Neural progenitor cell (in vitro differentiated cells): ENCODE results near the gene TXNRD3. TPM values are rescaled to one million over a fixed set of nuclear protein-coding genes. Genes with fewer than 3 reads are reported as not detected.

Experiments used
- DNase-seq: peaks from one replicate; pipeline ENCODE4 v3.0.0-alpha.2; 2016; ENCODE audit warnings: low spot score
- H2AFZ ChIP-seq: fragments of 200-600 bp; sonication (generic); replicated peaks from 2 replicates; pipeline ENCODE4 v1.6.1; 2016; ENCODE audit warnings: antibody characterized with exemption
- H3F3A ChIP-seq: fragments of 200-600 bp; sonication (generic); 2 replicates; pipeline ENCODE4 v1.6.1; 2016; ENCODE audit warnings: antibody characterized with exemption, low read depth
- H3K27ac ChIP-seq: fragments of 200-600 bp; sonication (generic); 2 replicates; pipeline ENCODE4 v1.5.1; 2016; ENCODE audit warnings: mild to moderate bottlenecking
- H3K27me3 ChIP-seq: fragments of 200-600 bp; sonication (generic); 2 replicates; pipeline ENCODE4 v1.6.1; 2016; ENCODE audit warnings: mild to moderate bottlenecking, moderate library complexity
- H3K36me3 ChIP-seq: fragments of 200-600 bp; sonication (generic); 2 replicates; pipeline ENCODE4 v1.5.1; 2016
- H3K4me1 ChIP-seq: fragments of 200-600 bp; sonication (generic); 2 replicates; pipeline ENCODE4 v1.6.1; 2016; ENCODE audit warnings: mixed run types
- H3K4me2 ChIP-seq: fragments of 200-600 bp; sonication (generic); 2 replicates; pipeline ENCODE4 v1.6.1; 2016
- H3K4me3 ChIP-seq: fragments of 200-600 bp; sonication (generic); 2 replicates; pipeline ENCODE4 v1.5.1; 2016
- H3K79me2 ChIP-seq: fragments of 200-600 bp; sonication (generic); 2 replicates; pipeline ENCODE4 v1.6.1; 2016; ENCODE audit warnings: low read depth
- H3K9ac ChIP-seq: fragments of 200-600 bp; sonication (generic); 2 replicates; pipeline ENCODE4 v1.6.1; 2016
- H3K9me3 ChIP-seq: fragments of 200-600 bp; sonication (generic); 2 replicates; pipeline ENCODE4 v1.5.1; 2016; ENCODE audit warnings: low read depth
- H4K20me1 ChIP-seq: fragments of 200-600 bp; sonication (generic); 2 replicates; pipeline ENCODE4 v1.6.1; 2016; ENCODE audit warnings: low read depth
- H3K27ac Mint-ChIP-seq: 3 replicates; pipeline ENCODE4 v1.8.0; 2021; ENCODE audit warnings: mixed read lengths
- H3K27me3 Mint-ChIP-seq: 2 replicates; pipeline ENCODE4 v1.8.0; 2022; ENCODE audit warnings: low read depth, mild to moderate bottlenecking, inconsistent platforms, moderate library complexity, mixed read lengths; ENCODE audit not compliant: insufficient read depth
- H3K36me3 Mint-ChIP-seq: 3 replicates; pipeline ENCODE4 v1.8.0; 2021; ENCODE audit warnings: mixed read lengths
- H3K4me1 Mint-ChIP-seq: 3 replicates; pipeline ENCODE4 v1.8.0; 2021; ENCODE audit warnings: mixed read lengths
- H3K4me3 Mint-ChIP-seq: 3 replicates; pipeline ENCODE4 v1.8.0; 2021; ENCODE audit warnings: mild to moderate bottlenecking, moderate library complexity, mixed read lengths
- H3K9me3 Mint-ChIP-seq: 3 replicates; pipeline ENCODE4 v1.8.0; 2020; ENCODE audit warnings: mixed read lengths
- EZH2 ChIP-seq: fragments of 200-600 bp; sonication (generic); IDR thresholded peaks from 2 replicates; pipeline ENCODE4 v1.6.1; 2017; ENCODE audit warnings: antibody characterized with exemption, mild to moderate bottlenecking, moderate library complexity
- EZH2phosphoT487 ChIP-seq: fragments of 200-600 bp; sonication (generic); IDR thresholded peaks from 2 replicates; pipeline ENCODE4 v1.6.1; 2017; ENCODE audit warnings: antibody characterized with exemption
- total RNA-seq: library from RNA; depleted of rRNA; stranded (reverse); fragments of >200 nt; gene quantifications from 2 replicates; pipeline ENCODE4 v1.2.3, GENCODE V29; 2015; ENCODE audit warnings: low replicate concordance
- TF ChIP-seq, protein P1 (sequence below): fragments of 200-600 bp; sonication (generic); IDR thresholded peaks from 2 replicates; pipeline ENCODE4 v1.5.1; 2017; ENCODE audit warnings: antibody characterized with exemption, mild to moderate bottlenecking

The TXNRD3 gene
- total RNA-seq, 1 donor from 2014 or later: 10.3 TPM

DNA sequence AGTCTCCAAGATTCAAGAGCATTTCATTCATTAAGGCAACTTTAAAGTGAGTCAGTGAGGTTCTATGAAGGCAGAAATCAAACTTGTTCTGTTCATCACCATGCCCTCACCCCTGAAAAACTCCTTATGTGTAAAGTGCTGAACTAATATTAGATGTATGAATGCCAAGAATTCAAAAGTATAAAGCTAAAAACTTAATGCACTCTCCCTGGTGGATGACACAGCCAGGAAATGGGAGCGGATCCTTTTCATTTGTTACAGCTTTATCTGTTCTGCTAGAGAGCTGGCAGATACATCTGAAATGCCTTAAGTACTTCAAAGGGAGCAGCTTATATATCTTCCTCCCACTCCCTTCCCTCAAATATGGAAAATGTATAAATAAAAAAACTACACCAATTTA lies 8.2 kb downstream of the TXNRD3 start:
- H3K27me3 ChIP-seq: no peaks in the 10 kb centered on the region
- H3K4me3 ChIP-seq: no peak overlapping the region
- H3K27me3 Mint-ChIP-seq: no peaks in the 10 kb centered on the region
- no peaks in the 10 kb centered on the region for H3F3A ChIP-seq
- H3K36me3 ChIP-seq: no peaks in the 10 kb centered on the region
- no peaks in the 10 kb centered on the region for H4K20me1 ChIP-seq
- H3K36me3 Mint-ChIP-seq: peaks cover 15% of the 10 kb centered on the region
- no peaks in the 10 kb centered on the region for H3K79me2 ChIP-seq
- H3K9me3 ChIP-seq: no peaks in the 10 kb centered on the region
- H2AFZ ChIP-seq: no peak overlapping the region
- no peak overlapping the region for H3K27ac ChIP-seq
- H3K4me3 Mint-ChIP-seq: no peak overlapping the region
- TF ChIP-seq, protein P1, sequence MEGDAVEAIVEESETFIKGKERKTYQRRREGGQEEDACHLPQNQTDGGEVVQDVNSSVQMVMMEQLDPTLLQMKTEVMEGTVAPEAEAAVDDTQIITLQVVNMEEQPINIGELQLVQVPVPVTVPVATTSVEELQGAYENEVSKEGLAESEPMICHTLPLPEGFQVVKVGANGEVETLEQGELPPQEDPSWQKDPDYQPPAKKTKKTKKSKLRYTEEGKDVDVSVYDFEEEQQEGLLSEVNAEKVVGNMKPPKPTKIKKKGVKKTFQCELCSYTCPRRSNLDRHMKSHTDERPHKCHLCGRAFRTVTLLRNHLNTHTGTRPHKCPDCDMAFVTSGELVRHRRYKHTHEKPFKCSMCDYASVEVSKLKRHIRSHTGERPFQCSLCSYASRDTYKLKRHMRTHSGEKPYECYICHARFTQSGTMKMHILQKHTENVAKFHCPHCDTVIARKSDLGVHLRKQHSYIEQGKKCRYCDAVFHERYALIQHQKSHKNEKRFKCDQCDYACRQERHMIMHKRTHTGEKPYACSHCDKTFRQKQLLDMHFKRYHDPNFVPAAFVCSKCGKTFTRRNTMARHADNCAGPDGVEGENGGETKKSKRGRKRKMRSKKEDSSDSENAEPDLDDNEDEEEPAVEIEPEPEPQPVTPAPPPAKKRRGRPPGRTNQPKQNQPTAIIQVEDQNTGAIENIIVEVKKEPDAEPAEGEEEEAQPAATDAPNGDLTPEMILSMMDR: no peak
- no peak for TF ChIP-seq EZH2phosphoT487
- no peak for TF ChIP-seq EZH2
- H3K4me1 Mint-ChIP-seq: peaks cover 8% of the 10 kb centered on the region
- no peak overlapping the region for H3K9ac ChIP-seq
- no peaks in the 10 kb centered on the region for H3K9me3 Mint-ChIP-seq
- H3K4me2 ChIP-seq: no peak overlapping the region
- H3K4me1 ChIP-seq: peaks cover 10% of the 10 kb centered on the region
- H3K27ac Mint-ChIP-seq: no peak overlapping the region
- no peak for DNase-seq

GRCh38 chr3:126644615-126645014 lies 10.3 kb downstream of the TXNRD3 start:
- no peaks in the 10 kb centered on the region for H3K36me3 ChIP-seq
- peaks cover 26% of the 10 kb centered on the region for H3K36me3 Mint-ChIP-seq
- no peaks in the 10 kb centered on the region for H3K27me3 ChIP-seq
- no peaks in the 10 kb centered on the region for H3K9me3 Mint-ChIP-seq
- DNase-seq: no peak
- peaks cover 10% of the 10 kb centered on the region for H3K4me1 Mint-ChIP-seq
- no peak overlapping the region for H3K4me2 ChIP-seq
- peaks cover 2% of the 10 kb centered on the region for H3K27me3 Mint-ChIP-seq
- no peak overlapping the region for H3K4me3 ChIP-seq
- H3K4me3 Mint-ChIP-seq: no peak overlapping the region
- no peak overlapping the region for H3K9ac ChIP-seq
- TF ChIP-seq EZH2 (no peak), EZH2phosphoT487 (no peak)
- TF ChIP-seq, protein P1: no peak
- no peaks in the 10 kb centered on the region for H3K9me3 ChIP-seq
- H3K79me2 ChIP-seq: no peaks in the 10 kb centered on the region
- H2AFZ ChIP-seq: no peak overlapping the region
- H3K27ac Mint-ChIP-seq: no peak overlapping the region
- no peak overlapping the region for H3K27ac ChIP-seq
- peaks cover 12% of the 10 kb centered on the region for H3K4me1 ChIP-seq
- no peaks in the 10 kb centered on the region for H3F3A ChIP-seq
- H4K20me1 ChIP-seq: no peaks in the 10 kb centered on the region

DNA sequence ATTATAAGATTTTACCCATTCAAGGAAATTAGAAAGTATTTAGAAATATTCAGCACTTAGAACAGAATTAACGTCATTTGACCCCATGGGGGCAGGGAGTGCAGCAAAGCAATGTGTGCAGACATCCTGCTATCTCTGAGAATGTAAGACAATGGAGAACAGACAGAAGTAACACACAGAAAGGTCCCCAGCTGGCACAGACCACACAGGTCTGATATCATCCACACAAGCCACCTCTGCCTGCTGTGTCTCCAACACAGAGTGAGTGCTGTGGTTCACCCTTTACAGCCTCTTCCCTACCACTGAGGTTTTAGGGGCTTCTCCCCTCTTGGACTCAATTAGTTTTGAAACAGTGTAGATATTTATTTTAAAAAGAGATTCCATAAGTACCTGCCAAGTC lies 16.1 kb downstream of the TXNRD3 start:
- H3K9me3 Mint-ChIP-seq: no peaks in the 10 kb centered on the region
- H3K4me1 Mint-ChIP-seq: peaks cover 10% of the 10 kb centered on the region
- no peaks in the 10 kb centered on the region for H3F3A ChIP-seq
- H3K4me3 ChIP-seq: no peak overlapping the region
- no peak overlapping the region for H3K4me3 Mint-ChIP-seq
- H3K36me3 Mint-ChIP-seq: peaks cover 28% of the 10 kb centered on the region
- no peaks in the 10 kb centered on the region for H3K27me3 ChIP-seq
- peaks cover 2% of the 10 kb centered on the region for H3K27me3 Mint-ChIP-seq
- H3K9me3 ChIP-seq: no peaks in the 10 kb centered on the region
- no peak overlapping the region for H2AFZ ChIP-seq
- DNase-seq: no peak
- no peaks in the 10 kb centered on the region for H3K36me3 ChIP-seq
- H3K79me2 ChIP-seq: no peaks in the 10 kb centered on the region
- H3K4me2 ChIP-seq: no peak overlapping the region
- no peak overlapping the region for H3K9ac ChIP-seq
- TF ChIP-seq EZH2phosphoT487: no peak
- TF ChIP-seq, protein P1: no peak
- TF ChIP-seq EZH2: no peak
- peaks cover 12% of the 10 kb centered on the region for H3K4me1 ChIP-seq
- H3K27ac Mint-ChIP-seq: no peak overlapping the region
- H4K20me1 ChIP-seq: no peaks in the 10 kb centered on the region
- H3K27ac ChIP-seq: no peak overlapping the region
